ENCODE measurements around the gene SMAD6.
A peak's percentile ranks its signal among the peaks of the same experiment; 100 is the strongest.
"Not testable (repeated sequence)": the region's sequence is repeated elsewhere in the genome, so short reads cannot be mapped to it uniquely, and the experiment has no call there.

The SMAD6 gene

DNA sequence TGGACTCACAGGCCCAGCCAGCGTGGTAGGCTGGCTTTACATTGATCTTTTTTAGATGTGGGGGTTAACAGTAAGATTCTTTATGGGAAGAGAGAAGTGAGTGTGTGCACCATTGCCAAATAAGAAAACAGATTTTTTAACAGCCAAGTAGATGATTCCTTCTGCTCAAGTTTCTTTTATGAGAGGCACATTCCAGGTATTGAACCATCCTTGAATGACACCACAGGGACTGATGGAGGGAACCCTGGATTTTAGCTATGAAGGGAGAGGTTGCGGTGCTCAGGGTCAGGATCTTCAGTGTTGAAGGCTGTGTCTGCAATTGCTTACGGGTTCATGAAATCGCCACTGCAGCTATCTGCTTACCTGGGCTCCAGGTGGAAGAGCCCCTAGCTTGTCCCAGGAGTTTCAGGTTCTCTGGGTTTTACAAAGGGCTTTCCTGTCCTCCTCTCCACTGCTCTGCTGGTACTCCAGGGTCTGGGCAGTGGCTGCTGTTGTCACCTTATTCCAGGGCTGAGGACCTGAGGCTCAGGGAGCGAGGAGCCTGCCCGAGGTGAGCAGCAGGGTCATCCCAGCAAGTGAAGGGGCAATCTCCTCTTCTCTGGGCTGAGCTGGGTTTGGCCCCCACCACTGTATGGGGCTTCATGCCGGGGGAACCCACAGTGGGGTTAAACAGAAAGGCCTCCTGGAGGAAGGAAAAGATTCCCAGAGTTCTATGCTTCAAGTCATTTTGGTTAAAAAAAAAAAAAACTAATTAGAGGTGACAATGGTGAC, 53.4 kb downstream of the SMAD6 start:
- Histone ChIP-seq H3K9ac (no peak overlapping the region), H3K4me1 (no peaks in the 10 kb centered on the region), H3K27me3 (ENCODE audit: control insufficient read depth, insufficient read depth, low read length) (no peaks in the 10 kb centered on the region), H3K4me2 (ENCODE audit: low read length) (no peak overlapping the region), H3K36me3 (ENCODE audit: control insufficient read depth, insufficient read depth, low read length) (no peaks in the 10 kb centered on the region), H3K9me3 (ENCODE audit: control insufficient read depth, low read length) (no peaks in the 10 kb centered on the region), H2AFZ (no peak overlapping the region), H3K4me3 (ENCODE audit: low read depth, low read length) (no peak overlapping the region), H3K79me2 (no peaks in the 10 kb centered on the region), H3K27ac (no peak overlapping the region)
- TF ChIP-seq CTCF (IDR thresholded peaks at IDR 0.05): no peak

GRCh38 chr15:66756295-66756694, 54.3 kb downstream of the SMAD6 start:
- TF ChIP-seq CTCF (IDR thresholded peaks at IDR 0.05): no peak
- Histone ChIP-seq H3K4me1 (no peaks in the 10 kb centered on the region), H3K27me3 (ENCODE audit: control insufficient read depth, insufficient read depth, low read length) (no peaks in the 10 kb centered on the region), H3K36me3 (ENCODE audit: control insufficient read depth, insufficient read depth, low read length) (no peaks in the 10 kb centered on the region), H3K4me3 (ENCODE audit: low read depth, low read length) (no peak overlapping the region), H2AFZ (no peak overlapping the region), H3K79me2 (no peaks in the 10 kb centered on the region), H3K4me2 (ENCODE audit: low read length) (no peak overlapping the region), H3K27ac (no peak overlapping the region), H3K9ac (no peak overlapping the region), H3K9me3 (ENCODE audit: control insufficient read depth, low read length) (no peaks in the 10 kb centered on the region)

GRCh38 chr15:66757030-66757429, 55.0 kb downstream of the SMAD6 start:
- H3K27ac ChIP-seq: peak overlapping the region; percentile 15
- H3K27me3 ChIP-seq (ENCODE audit: control insufficient read depth, insufficient read depth, low read length): no peaks in the 10 kb centered on the region
- TF ChIP-seq CTCF (IDR thresholded peaks at IDR 0.05): no peak
- no peak overlapping the region for H2AFZ ChIP-seq
- H3K4me1 ChIP-seq: no peaks in the 10 kb centered on the region
- H3K9ac ChIP-seq: no peak overlapping the region
- H3K36me3 ChIP-seq (ENCODE audit: control insufficient read depth, insufficient read depth, low read length): no peaks in the 10 kb centered on the region
- H3K4me3 ChIP-seq (ENCODE audit: low read depth, low read length): no peak overlapping the region
- no peaks in the 10 kb centered on the region for H3K79me2 ChIP-seq
- H3K9me3 ChIP-seq (ENCODE audit: control insufficient read depth, low read length): no peaks in the 10 kb centered on the region
- no peak overlapping the region for H3K4me2 ChIP-seq (ENCODE audit: low read length)

DNA sequence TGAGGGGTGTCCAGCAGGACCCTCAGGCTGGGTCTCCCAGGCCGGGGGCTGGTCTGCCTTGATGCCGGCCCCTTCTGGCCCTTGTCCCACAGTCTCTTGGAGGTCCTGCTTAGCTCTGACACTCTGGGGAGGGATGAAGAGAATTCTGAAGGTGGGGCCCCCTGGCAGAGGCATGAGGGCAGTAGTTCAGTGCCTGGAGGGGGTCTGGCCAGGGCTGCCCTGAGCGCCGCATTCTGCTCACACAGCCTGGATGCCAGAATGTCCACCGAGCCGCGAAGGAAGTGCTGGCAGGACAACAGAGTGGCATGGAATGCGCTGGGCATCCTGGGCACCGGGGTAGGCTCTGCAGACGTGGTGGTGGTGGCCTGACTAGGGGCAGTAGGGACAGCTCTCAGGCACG, 55.5 kb downstream of the SMAD6 start:
- H3K27ac ChIP-seq: no peak overlapping the region
- H3K36me3 ChIP-seq (ENCODE audit: control insufficient read depth, insufficient read depth, low read length): no peaks in the 10 kb centered on the region
- H3K9me3 ChIP-seq (ENCODE audit: control insufficient read depth, low read length): no peaks in the 10 kb centered on the region
- H3K4me2 ChIP-seq (ENCODE audit: low read length): no peak overlapping the region
- no peaks in the 10 kb centered on the region for H3K27me3 ChIP-seq (ENCODE audit: control insufficient read depth, insufficient read depth, low read length)
- H3K79me2 ChIP-seq: no peaks in the 10 kb centered on the region
- no peak overlapping the region for H3K4me3 ChIP-seq (ENCODE audit: low read depth, low read length)
- no peaks in the 10 kb centered on the region for H3K4me1 ChIP-seq
- H2AFZ ChIP-seq: no peak overlapping the region
- no peak overlapping the region for H3K9ac ChIP-seq
- no peak for TF ChIP-seq CTCF (IDR thresholded peaks at IDR 0.05)

GRCh38 chr15:66758217-66758616, 56.2 kb downstream of the SMAD6 start:
- H3K36me3 ChIP-seq (ENCODE audit: control insufficient read depth, insufficient read depth, low read length); H3K9me3 ChIP-seq (ENCODE audit: control insufficient read depth, low read length); H3K4me3 ChIP-seq (ENCODE audit: low read depth, low read length); H2AFZ ChIP-seq; H3K4me2 ChIP-seq (ENCODE audit: low read length); H3K79me2 ChIP-seq; H3K27ac ChIP-seq; H3K27me3 ChIP-seq (ENCODE audit: control insufficient read depth, insufficient read depth, low read length); H3K4me1 ChIP-seq; H3K9ac ChIP-seq: not testable (repeated sequence)
